Stimulated activated memory B cell treated with anti-CD40 and anti-IgM and Interleukin-4, amounts not matched to agents 10 μg/mL and 1 μg/mL and 100 μg/mL, for 72 hours (primary cell): ENCODE measurements around the gene PRSS35.
"Not testable (repeated sequence)": the region's sequence is repeated elsewhere in the genome, so short reads cannot be mapped to it uniquely, and the experiment has no call there.

Experiments used
- ATAC-seq: fragments of 150-1000 bp; cut with Tn5 transposase; 2 replicates; pipeline ENCODE4 v1.10.0; 2021
- H3K27ac Mint-ChIP-seq: one replicate; pipeline ENCODE4 v1.8.0; 2022; ENCODE audit warnings: mild to moderate bottlenecking, mixed read lengths
- H3K27me3 Mint-ChIP-seq: one replicate; pipeline ENCODE4 v1.8.0; 2022; ENCODE audit warnings: mixed read lengths
- H3K36me3 Mint-ChIP-seq: one replicate; pipeline ENCODE4 v1.8.0; 2022; ENCODE audit warnings: mixed read lengths
- H3K4me1 Mint-ChIP-seq: one replicate; pipeline ENCODE4 v1.8.0; 2022; ENCODE audit warnings: mixed read lengths
- H3K4me3 Mint-ChIP-seq: one replicate; pipeline ENCODE4 v1.8.0; 2022; ENCODE audit warnings: mild to moderate bottlenecking, moderate library complexity, mixed read lengths
- H3K9me3 Mint-ChIP-seq: one replicate; pipeline ENCODE4 v1.8.0; 2022; ENCODE audit warnings: mixed read lengths

Gene PRSS35

DNA sequence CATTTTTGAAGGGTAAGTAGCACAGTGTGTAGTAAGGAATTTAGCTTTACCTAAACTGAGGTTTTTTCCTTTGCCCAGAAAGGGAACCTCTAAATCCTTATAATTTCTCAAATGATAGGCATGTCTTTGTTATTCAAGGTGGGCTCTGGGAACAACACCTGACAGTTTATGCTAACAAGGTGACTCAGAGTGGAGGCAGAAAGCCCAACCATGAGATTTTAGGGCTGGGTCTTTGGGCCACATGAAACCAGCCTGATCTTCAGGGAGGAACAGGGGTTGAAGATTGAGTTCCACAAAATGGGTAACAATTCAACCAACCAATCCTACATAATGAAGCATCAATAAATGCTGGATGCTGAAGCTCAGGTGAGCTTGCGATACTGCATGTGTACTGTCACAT is 46.6 kb downstream of the PRSS35 start:
- Mint-ChIP-seq H3K9me3 (peaks cover 5% of the 10 kb centered on the region), H3K4me3 (no peak overlapping the region)

DNA sequence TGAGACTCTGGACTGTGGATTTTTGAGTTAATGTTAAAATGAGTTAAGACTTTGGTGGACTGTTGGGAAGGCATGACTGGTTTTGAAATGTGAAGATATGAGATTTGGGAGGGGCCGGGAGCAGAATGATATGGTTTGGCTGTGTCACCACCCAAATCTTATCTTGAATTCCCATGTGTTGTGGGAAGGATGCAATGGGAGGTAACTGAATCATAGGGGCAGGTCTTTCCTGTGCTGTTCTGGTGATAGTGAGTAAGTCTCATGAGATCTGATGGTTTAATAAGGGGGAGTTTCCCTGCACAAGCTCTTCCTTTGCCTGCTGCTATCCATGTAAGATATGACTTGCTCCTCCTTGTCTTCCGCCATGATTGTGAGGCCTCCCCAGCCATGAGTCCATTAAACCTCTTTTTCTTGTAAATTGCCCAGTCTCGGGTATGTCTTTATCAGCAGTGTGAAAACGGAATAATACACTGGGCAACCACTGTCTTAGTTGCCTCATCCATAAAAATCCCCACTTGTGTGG is 59.4 kb downstream of the PRSS35 start:
- ATAC-seq, H3K4me3 Mint-ChIP-seq, H3K27ac Mint-ChIP-seq, H3K4me1 Mint-ChIP-seq, H3K9me3 Mint-ChIP-seq, H3K27me3 Mint-ChIP-seq, H3K36me3 Mint-ChIP-seq: not testable (repeated sequence)

More for the DNA sequence above, 46.6 kb downstream of the PRSS35 start:
- Mint-ChIP-seq H3K27ac (no peak overlapping the region), H3K27me3 (no peaks in the 10 kb centered on the region), H3K36me3 (no peaks in the 10 kb centered on the region), H3K4me1 (no peaks in the 10 kb centered on the region)
- no peak for ATAC-seq

DNA sequence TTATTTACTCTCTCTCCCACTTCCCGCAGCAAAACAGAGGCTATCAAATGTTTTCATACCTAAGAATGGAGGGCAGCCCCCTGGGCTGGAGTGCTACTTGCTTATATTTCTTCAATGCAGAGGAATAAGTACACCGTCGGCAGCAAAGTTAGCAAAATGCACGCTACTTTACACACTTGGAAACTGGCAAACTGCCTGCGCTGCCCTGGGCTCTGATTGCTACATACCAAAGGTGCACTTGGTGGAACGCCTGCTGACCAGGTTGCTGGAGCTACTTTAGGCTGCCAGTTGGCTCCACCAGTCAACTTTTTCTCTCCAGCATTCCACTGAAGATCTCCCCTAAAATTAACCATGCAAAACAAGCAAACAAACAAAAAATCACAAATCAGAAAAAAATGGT is 62.4 kb downstream of the PRSS35 start:
- no peak for ATAC-seq
- H3K36me3 Mint-ChIP-seq = no peaks in the 10 kb centered on the region
- H3K27ac Mint-ChIP-seq = no peak overlapping the region
- no peak overlapping the region for H3K4me3 Mint-ChIP-seq
- peaks cover 10% of the 10 kb centered on the region for H3K27me3 Mint-ChIP-seq
- H3K4me1 Mint-ChIP-seq = no peaks in the 10 kb centered on the region
- H3K9me3 Mint-ChIP-seq = peaks cover 2% of the 10 kb centered on the region
